ENCODE data around the gene GDF10. TPM values are rescaled to one million over a fixed set of nuclear protein-coding genes. Genes with fewer than 3 reads are reported as not detected.

GDF10 gene
- total RNA-seq, 2 experiments from 2014 or later: not detected

- peaks cover 15% of the 10 kb centered on the region for H3K4me1 Mint-ChIP-seq
- ChIA-PET POLR2A (no interaction called here), CTCF (no interaction called here)
- no peaks in the 10 kb centered on the region for H3K9me3 Mint-ChIP-seq
- no peak for DNase-seq
- H3K27ac Mint-ChIP-seq: no peak overlapping the region
- H3K4me3 Mint-ChIP-seq: no peak overlapping the region
- no peaks in the 10 kb centered on the region for H3K36me3 Mint-ChIP-seq (ENCODE audit: low read depth)
- no peaks in the 10 kb centered on the region for H3K27me3 Mint-ChIP-seq
Observed at GRCh38 chr10:47289921-47290320, 10.1 kb upstream of the GDF10 start.

DNA sequence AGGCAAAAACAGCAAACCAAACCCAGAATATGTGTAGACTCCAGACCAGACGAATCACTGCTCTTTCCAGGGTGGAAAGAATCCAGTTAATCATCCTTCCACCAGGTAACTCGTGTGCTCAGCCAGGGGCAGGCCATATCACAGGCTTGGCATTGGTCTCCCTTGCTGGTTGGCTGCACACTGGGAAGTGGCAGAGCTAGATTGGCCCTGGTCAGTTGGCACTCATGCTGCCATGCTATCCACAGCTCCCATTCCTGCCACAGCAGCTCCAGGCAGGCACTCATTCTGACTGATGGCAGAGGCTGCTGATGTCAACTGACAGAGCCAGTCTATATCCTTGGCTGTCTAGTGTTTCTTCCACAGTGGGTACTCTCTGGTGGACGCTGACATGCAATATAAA lies 9.7 kb upstream of the GDF10 start:
- no peaks in the 10 kb centered on the region for H3K9me3 Mint-ChIP-seq
- ChIA-PET CTCF (no interaction called here), POLR2A (no interaction called here)
- no peaks in the 10 kb centered on the region for H3K27me3 Mint-ChIP-seq
- no peaks in the 10 kb centered on the region for H3K36me3 Mint-ChIP-seq (ENCODE audit: low read depth)
- H3K4me3 Mint-ChIP-seq: no peak overlapping the region
- H3K27ac Mint-ChIP-seq: no peak overlapping the region
- no peak for DNase-seq
- H3K4me1 Mint-ChIP-seq: peaks cover 15% of the 10 kb centered on the region

DNA sequence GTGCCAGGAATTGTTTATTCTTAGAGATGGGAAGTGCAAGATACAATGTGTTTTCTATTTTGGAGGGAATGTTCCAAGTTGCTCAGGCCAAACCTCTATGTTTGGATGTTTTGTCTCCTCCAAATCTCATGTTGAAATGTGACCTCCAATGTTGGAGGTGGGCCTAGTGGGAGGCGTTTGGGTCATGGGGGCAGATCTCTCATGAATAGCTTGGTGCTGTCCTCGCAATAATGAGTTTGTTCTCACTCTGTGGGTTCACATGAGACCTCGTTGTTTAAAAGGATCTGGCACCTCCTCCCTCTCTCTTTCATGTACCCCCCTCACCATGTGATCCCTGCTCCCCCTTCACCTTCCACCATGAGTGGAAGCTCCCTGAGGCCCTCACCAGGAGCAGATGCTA lies 8.3 kb upstream of the GDF10 start:
- POLR2A ChIA-PET: no interaction called here
- H3K9me3 Mint-ChIP-seq: no peaks in the 10 kb centered on the region
- CTCF ChIA-PET: no interaction called here

DNA sequence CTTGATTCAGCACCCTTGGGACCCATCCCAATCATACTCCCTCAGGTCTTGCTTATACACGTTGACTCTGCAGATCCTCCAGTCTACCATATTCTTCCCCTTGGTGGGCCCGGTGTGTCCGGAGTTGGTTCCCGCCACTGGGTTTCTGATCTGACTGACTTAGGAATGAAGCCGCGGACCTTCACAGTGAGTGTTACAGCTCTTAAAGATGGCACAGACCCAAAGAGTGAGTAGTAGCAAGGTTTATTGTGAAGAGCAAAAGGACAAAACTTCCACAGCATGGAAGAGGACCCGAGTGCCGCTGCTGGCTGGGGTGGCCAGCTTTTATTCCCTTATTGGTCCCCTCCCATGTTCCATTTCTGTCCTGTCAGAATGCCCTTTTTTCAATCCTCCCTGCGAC lies 5.9 kb upstream of the GDF10 start:
- DNase-seq: no peak
- peaks cover 11% of the 10 kb centered on the region for H3K27me3 Mint-ChIP-seq
- CTCF ChIA-PET: no interaction called here

More for the DNA sequence above, 8.3 kb upstream of the GDF10 start:
- H3K27ac Mint-ChIP-seq: no peak overlapping the region
- no peak overlapping the region for H3K4me3 Mint-ChIP-seq
- H3K4me1 Mint-ChIP-seq: peaks cover 4% of the 10 kb centered on the region
- DNase-seq: no peak
- H3K36me3 Mint-ChIP-seq (ENCODE audit: low read depth): no peaks in the 10 kb centered on the region
- no peaks in the 10 kb centered on the region for H3K27me3 Mint-ChIP-seq

GRCh38 chr10:47294501-47294900 lies 5.5 kb upstream of the GDF10 start:
- H3K9me3 Mint-ChIP-seq: no peaks in the 10 kb centered on the region
- POLR2A ChIA-PET: no interaction called here
- no peaks in the 10 kb centered on the region for H3K4me1 Mint-ChIP-seq
- no peak overlapping the region for H3K27ac Mint-ChIP-seq
- H3K27me3 Mint-ChIP-seq: peaks cover 15% of the 10 kb centered on the region
- no peak for DNase-seq
- H3K36me3 Mint-ChIP-seq (ENCODE audit: low read depth): no peaks in the 10 kb centered on the region
- CTCF ChIA-PET: no interaction called here
- H3K4me3 Mint-ChIP-seq: no peak overlapping the region

More for the DNA sequence above, 5.9 kb upstream of the GDF10 start:
- H3K27ac Mint-ChIP-seq: no peak overlapping the region
- H3K4me3 Mint-ChIP-seq: no peak overlapping the region
- POLR2A ChIA-PET: no interaction called here
- no peaks in the 10 kb centered on the region for H3K9me3 Mint-ChIP-seq
- no peaks in the 10 kb centered on the region for H3K4me1 Mint-ChIP-seq
- no peaks in the 10 kb centered on the region for H3K36me3 Mint-ChIP-seq (ENCODE audit: low read depth)

DNA sequence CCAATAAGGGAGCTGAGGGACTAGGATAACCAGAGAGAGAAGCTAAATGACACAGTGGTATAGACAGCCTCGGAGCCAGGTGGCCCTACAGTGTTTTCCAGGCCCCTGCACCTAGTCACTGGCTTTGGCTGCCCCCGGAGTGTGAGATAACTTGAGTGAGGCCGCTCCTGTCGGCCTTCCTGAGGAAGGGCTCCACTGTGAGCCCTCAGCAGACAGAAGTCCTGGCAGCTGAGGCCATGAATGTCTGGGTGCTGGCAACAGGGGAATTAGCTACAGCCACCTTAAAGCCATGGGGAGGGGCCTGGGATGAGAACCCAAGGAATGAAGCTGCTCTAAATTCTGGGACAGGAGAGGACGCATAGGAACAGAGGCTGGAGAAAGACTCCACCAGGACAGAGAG lies 4.6 kb upstream of the GDF10 start:
- no peak overlapping the region for H3K4me3 Mint-ChIP-seq
- H3K4me1 Mint-ChIP-seq: no peaks in the 10 kb centered on the region
- no peaks in the 10 kb centered on the region for H3K9me3 Mint-ChIP-seq
- no peak for DNase-seq
- no peak overlapping the region for H3K27ac Mint-ChIP-seq
- POLR2A ChIA-PET: no interaction called here
- CTCF ChIA-PET: interaction anchor here (2.7 kb wide), 1 partner anchor 16 kb away, joined by 8 read pairs; no protein-coding TSS in a partner anchor
- H3K36me3 Mint-ChIP-seq (ENCODE audit: low read depth): no peaks in the 10 kb centered on the region
- H3K27me3 Mint-ChIP-seq: peaks cover 18% of the 10 kb centered on the region

DNA sequence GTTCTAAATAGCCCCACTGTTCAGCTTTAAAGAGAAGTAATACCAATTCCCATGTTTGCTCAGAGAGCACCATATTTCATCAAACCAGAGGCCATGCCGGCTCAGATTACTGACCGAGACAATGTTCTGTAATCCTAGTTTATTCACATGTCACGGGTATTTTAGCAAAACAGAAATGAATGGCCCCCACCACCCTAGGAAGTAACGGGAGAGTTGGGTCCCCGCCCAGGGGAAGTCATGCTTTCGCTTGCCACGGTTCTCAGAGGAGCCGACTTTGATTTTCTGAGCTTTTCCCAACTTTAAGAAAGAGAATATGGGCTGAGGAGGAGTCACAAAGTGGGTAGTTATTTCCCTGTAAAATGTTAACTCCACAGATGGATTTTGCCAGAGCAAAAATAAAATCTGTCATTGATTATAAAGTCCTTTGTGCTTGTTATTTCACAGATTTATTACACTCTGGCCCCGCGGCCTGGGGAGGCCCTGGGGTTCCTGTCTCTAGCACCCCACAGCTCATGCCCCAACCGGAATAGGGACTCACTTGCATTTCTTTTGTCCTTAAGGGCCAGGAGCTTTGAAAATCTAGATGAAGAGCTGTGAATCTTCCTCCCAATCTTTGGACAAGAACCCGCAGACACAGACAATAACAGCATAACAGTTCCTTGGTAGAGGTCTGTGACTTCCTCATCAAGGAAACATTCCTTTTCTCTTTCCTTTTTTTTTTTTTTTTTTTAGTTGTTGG lies 3.7 kb upstream of the GDF10 start:
- ChIA-PET POLR2A (no interaction called here), CTCF (interaction anchor here (2.7 kb wide), 1 partner anchor 15 kb away, joined by 8 read pairs; no protein-coding TSS in a partner anchor)
- no peaks in the 10 kb centered on the region for H3K36me3 Mint-ChIP-seq (ENCODE audit: low read depth)
- H3K27me3 Mint-ChIP-seq: peaks cover 24% of the 10 kb centered on the region
- H3K9me3 Mint-ChIP-seq: no peaks in the 10 kb centered on the region
- no peak overlapping the region for H3K27ac Mint-ChIP-seq
- DNase-seq: no peak
- peaks cover 2% of the 10 kb centered on the region for H3K4me1 Mint-ChIP-seq
- H3K4me3 Mint-ChIP-seq: no peak overlapping the region

DNA sequence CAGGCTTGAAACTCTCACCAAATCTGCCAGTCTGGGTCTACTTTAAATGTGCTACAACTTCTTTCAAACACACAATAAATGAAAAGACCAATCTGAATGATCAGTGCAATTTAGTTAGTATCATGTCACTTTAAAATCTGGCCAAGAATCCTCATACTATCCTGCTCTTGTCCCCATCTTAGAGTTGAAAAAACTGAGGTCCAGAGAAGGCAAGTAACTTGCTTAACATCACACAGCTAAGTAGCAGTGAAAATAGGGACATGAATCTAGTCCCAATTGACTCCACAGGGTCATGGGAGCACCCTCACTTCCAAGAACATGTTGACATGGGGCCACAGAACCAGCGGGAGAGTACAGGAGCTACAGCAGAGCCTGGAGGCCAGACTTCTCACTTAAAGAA lies 3.1 kb upstream of the GDF10 start:
- Mint-ChIP-seq H3K27ac (no peak overlapping the region), H3K27me3 (peaks cover 24% of the 10 kb centered on the region)
- POLR2A ChIA-PET: no interaction called here

GRCh38 chr10:47297866-47298540 lies 2.0 kb upstream of the GDF10 start:
- Mint-ChIP-seq H3K4me1 (peaks cover 2% of the 10 kb centered on the region), H3K27ac (no peak overlapping the region), H3K27me3 (peaks cover 24% of the 10 kb centered on the region), H3K36me3 (ENCODE audit: low read depth) (no peaks in the 10 kb centered on the region), H3K9me3 (no peaks in the 10 kb centered on the region), H3K4me3 (no peak overlapping the region)
- POLR2A ChIA-PET: no interaction called here
- CTCF ChIA-PET: interaction anchor here (1.3 to 2.7 kb wide), 2 partner anchors 13 to 250 kb away, joined by 5 to 8 read pairs; no protein-coding TSS in a partner anchor
- DNase-seq: no peak

More for the DNA sequence above, 3.1 kb upstream of the GDF10 start:
- no peak overlapping the region for H3K4me3 Mint-ChIP-seq
- H3K9me3 Mint-ChIP-seq: no peaks in the 10 kb centered on the region
- peaks cover 2% of the 10 kb centered on the region for H3K4me1 Mint-ChIP-seq
- DNase-seq: no peak
- CTCF ChIA-PET: interaction anchor here (1.3 to 2.7 kb wide), 2 partner anchors 14 to 249 kb away, joined by 5 to 8 read pairs; no protein-coding TSS in a partner anchor
- H3K36me3 Mint-ChIP-seq (ENCODE audit: low read depth): no peaks in the 10 kb centered on the region

DNA sequence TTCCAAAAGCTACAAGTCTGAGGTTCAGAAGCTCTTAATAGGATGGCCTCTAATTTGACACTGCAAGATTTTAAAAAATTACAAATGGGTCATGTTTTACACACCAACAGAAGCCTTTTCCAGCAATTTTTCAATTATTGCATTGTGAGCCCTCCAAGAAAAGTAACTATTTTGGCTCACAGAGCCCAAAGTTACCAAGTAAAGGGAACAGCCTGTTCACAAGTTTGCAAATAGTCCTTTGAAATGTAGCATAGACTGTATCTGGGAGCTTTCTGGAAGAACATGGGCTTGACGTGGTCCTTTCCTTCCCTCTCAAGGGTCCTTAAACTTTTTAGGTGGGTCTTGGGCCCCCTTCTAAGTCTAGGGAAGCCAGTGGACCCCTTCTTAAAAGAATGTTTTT lies 1.3 kb upstream of the GDF10 start:
- H3K36me3 Mint-ChIP-seq (ENCODE audit: low read depth): no peaks in the 10 kb centered on the region
- H3K9me3 Mint-ChIP-seq: no peaks in the 10 kb centered on the region
- H3K4me3 Mint-ChIP-seq: no peak overlapping the region
- CTCF ChIA-PET: no interaction called here
- peaks cover 2% of the 10 kb centered on the region for H3K4me1 Mint-ChIP-seq
- no peak for DNase-seq
- no peak overlapping the region for H3K27ac Mint-ChIP-seq
- POLR2A ChIA-PET: no interaction called here
- peaks cover 24% of the 10 kb centered on the region for H3K27me3 Mint-ChIP-seq

DNA sequence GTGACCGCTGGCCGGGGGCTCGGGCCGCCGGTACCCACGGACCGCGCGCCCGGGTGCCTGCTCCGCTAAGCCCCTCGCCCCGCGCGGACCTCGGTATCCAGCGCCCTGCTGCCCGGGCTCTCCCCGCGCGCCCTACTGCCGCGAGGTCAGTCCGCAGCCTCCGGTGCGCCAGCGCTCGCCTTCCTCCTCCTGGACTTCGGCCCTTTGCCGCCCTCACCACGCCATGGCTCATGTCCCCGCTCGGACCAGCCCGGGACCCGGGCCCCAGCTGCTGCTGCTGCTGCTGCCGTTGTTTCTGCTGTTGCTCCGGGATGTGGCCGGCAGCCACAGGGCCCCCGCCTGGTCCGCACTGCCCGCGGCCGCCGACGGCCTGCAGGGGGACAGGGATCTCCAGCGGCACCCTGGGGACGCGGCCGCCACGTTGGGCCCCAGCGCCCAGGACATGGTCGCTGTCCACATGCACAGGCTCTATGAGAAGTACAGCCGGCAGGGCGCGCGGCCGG lies 483 bp downstream of the GDF10 start:
- H3K9me3 Mint-ChIP-seq: no peaks in the 10 kb centered on the region
- no peak overlapping the region for H3K4me3 Mint-ChIP-seq
- peaks cover 2% of the 10 kb centered on the region for H3K4me1 Mint-ChIP-seq
- peaks cover 24% of the 10 kb centered on the region for H3K27me3 Mint-ChIP-seq
- DNase-seq: no peak
- ChIA-PET CTCF (no interaction called here), POLR2A (no interaction called here)
- H3K36me3 Mint-ChIP-seq (ENCODE audit: low read depth): no peaks in the 10 kb centered on the region
- no peak overlapping the region for H3K27ac Mint-ChIP-seq

DNA sequence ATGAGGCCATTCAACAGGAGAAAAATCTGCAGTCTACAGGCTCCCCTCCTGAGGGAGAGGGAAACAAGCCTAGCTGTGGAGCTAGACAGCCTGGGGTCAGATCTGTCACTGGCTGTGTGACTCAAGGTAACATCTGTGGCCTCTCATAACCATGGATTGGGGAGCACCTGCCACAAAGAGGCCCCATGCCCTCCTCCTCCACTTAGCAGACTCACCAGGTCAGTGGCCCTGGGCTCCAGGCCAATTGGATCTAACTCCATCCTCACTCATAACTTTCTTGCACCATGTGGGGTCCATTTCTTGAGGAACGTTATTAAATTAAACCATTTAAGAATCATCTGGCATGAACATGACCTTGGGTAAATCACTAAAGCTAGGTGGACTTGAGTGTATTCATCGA lies 1.8 kb downstream of the GDF10 start:
- POLR2A ChIA-PET: no interaction called here
- no peak overlapping the region for H3K4me3 Mint-ChIP-seq
- CTCF ChIA-PET: no interaction called here
- H3K36me3 Mint-ChIP-seq (ENCODE audit: low read depth): no peaks in the 10 kb centered on the region
- DNase-seq: no peak
- H3K27ac Mint-ChIP-seq: no peak overlapping the region
- H3K9me3 Mint-ChIP-seq: no peaks in the 10 kb centered on the region
- H3K4me1 Mint-ChIP-seq: peaks cover 2% of the 10 kb centered on the region
- H3K27me3 Mint-ChIP-seq: peaks cover 24% of the 10 kb centered on the region

GRCh38 chr10:47303105-47303504 lies 3.1 kb downstream of the GDF10 start:
- H3K27ac Mint-ChIP-seq: no peak overlapping the region
- DNase-seq: no peak
- H3K4me1 Mint-ChIP-seq: peaks cover 2% of the 10 kb centered on the region
- ChIA-PET POLR2A (no interaction called here), CTCF (interaction anchor here (1.1 kb wide), 1 partner anchor 255 kb away, joined by 4 read pairs; no protein-coding TSS in a partner anchor)
- no peaks in the 10 kb centered on the region for H3K9me3 Mint-ChIP-seq
- H3K36me3 Mint-ChIP-seq (ENCODE audit: low read depth): no peaks in the 10 kb centered on the region
- no peak overlapping the region for H3K4me3 Mint-ChIP-seq
- H3K27me3 Mint-ChIP-seq: peaks cover 20% of the 10 kb centered on the region

- Mint-ChIP-seq H3K4me3 (no peak overlapping the region), H3K9me3 (no peaks in the 10 kb centered on the region), H3K36me3 (ENCODE audit: low read depth) (no peaks in the 10 kb centered on the region), H3K4me1 (peaks cover 2% of the 10 kb centered on the region), H3K27me3 (peaks cover 15% of the 10 kb centered on the region), H3K27ac (no peak overlapping the region)
- no peak for DNase-seq
- CTCF ChIA-PET: no interaction called here
- POLR2A ChIA-PET: no interaction called here
Observed at GRCh38 chr10:47303866-47304265, 3.9 kb downstream of the GDF10 start.
